ENCODE measurements around the gene SRL. TPM values are rescaled to one million over a fixed set of nuclear protein-coding genes. Genes with fewer than 3 reads are reported as not detected.

SRL gene
- total and polyA plus RNA-seq, 4 donors, result 0.30 to 2.9 (median 1.2) TPM

DNA sequence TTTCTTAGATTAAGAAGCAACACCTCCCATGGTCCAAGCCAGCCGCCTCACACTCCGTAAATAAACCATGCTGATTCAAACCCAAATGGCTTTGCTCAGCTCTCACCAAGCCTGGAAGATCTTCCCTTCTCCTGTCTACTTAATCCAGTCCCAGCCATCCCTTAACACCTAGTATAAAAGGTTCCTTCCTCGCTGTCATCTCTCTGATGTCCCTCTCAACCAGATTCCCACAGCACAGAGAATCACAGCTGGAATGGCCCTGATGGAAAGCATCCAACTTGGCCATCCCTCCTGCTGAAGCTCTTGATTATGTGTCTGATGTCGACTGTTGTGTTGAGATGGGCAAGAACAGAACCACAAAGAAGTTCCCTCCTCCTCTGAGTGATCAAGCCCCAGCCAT, 75.1 kb downstream of the SRL start:
- no peak overlapping the region for H3K9ac ChIP-seq (ENCODE audit: insufficient read depth in 1 of 2, low read length in 2 of 2)
- ATAC-seq (ENCODE audit: insufficient read depth, low FRiP score) (no peak), DNase-seq (peak; percentile 86 to 95 (median 90))
- peaks cover 0 to 6% (median 1%) of the 10 kb centered on the region in 5 donors for H3K4me1 ChIP-seq (ENCODE audit: control insufficient read depth in 5 of 5, insufficient read depth in 5 of 5, low read length in 5 of 5)
- WGBS, 2 donors, result 83 to 89% methylated on average over 4 of the region's 4 CpGs
- H3K27ac ChIP-seq (ENCODE audit: low read depth in 1 of 2, low read length in 1 of 2), result no peak overlapping the region
- no peaks in the 10 kb centered on the region for H3K9me3 ChIP-seq (ENCODE audit: control insufficient read depth in 4 of 4, insufficient read depth in 3 of 4, low read length in 3 of 4)
- no peak for TF ChIP-seq CTCF (IDR thresholded peaks at IDR 0.05; ENCODE audit: control extremely low read depth, extremely low read depth)
- H3K36me3 ChIP-seq (ENCODE audit: control insufficient read depth in 4 of 4, insufficient read depth in 4 of 4, low read length in 4 of 4), result no peaks in the 10 kb centered on the region
- no peaks in the 10 kb centered on the region for H3K27me3 ChIP-seq (ENCODE audit: control insufficient read depth in 3 of 3, insufficient read depth in 3 of 3, low read length in 2 of 3)
- H3K4me3 ChIP-seq, result no peak overlapping the region

- WGBS, 2 donors, result 77 to 78% methylated on average over 7 of the region's 7 CpGs
- ATAC-seq (ENCODE audit: insufficient read depth, low FRiP score), result no peak
Observed at GRCh38 chr16:4160658-4161430, 81.0 kb downstream of the SRL start.

DNA sequence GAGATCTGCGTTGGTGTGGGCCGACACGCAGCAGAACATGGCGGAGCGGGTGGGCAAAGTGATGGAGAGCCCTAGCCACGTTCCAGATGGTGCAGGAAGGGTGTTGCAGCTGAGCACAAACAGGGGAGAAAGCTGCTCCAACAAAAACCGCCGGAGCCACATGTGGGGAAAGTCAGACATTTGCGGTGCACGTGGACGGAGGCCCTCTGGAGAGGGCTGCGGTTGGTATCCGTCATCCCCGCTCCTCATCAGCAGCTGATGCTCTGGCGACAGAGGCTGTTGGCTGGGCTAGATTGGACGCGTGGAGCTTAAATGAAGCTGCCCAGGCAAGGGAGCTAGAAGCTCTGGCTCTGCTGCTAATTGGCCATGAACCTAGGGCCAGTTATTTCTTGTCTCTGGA, 82.2 kb downstream of the SRL start:
- peak in 1 of 3 donors; percentile 14 for DNase-seq
- no peaks in the 10 kb centered on the region for H3K4me1 ChIP-seq (ENCODE audit: control insufficient read depth in 5 of 5, insufficient read depth in 5 of 5, low read length in 5 of 5)
- WGBS, 2 donors, result 93 to 98% methylated on average over 17 of the region's 17 CpGs

More at GRCh38 chr16:4160658-4161430, 81.0 kb downstream of the SRL start:
- Histone ChIP-seq H3K9ac (ENCODE audit: insufficient read depth in 1 of 2, low read length in 2 of 2) (no peak overlapping the region), H3K27ac (ENCODE audit: low read depth in 1 of 2, low read length in 1 of 2) (no peak overlapping the region), H3K27me3 (ENCODE audit: control insufficient read depth in 3 of 3, insufficient read depth in 3 of 3, low read length in 2 of 3) (no peaks in the 10 kb centered on the region), H3K4me3 (no peak overlapping the region), H3K9me3 (ENCODE audit: control insufficient read depth in 4 of 4, insufficient read depth in 3 of 4, low read length in 3 of 4) (no peaks in the 10 kb centered on the region), H3K36me3 (ENCODE audit: control insufficient read depth in 4 of 4, insufficient read depth in 4 of 4, low read length in 4 of 4) (no peaks in the 10 kb centered on the region), H3K4me1 (ENCODE audit: control insufficient read depth in 5 of 5, insufficient read depth in 5 of 5, low read length in 5 of 5) (no peaks in the 10 kb centered on the region)
- DNase-seq, result no peak
- TF ChIP-seq CTCF (IDR thresholded peaks at IDR 0.05; ENCODE audit: control extremely low read depth, extremely low read depth), result no peak

More for the DNA sequence above, 82.2 kb downstream of the SRL start:
- no peak for TF ChIP-seq CTCF (IDR thresholded peaks at IDR 0.05; ENCODE audit: control extremely low read depth, extremely low read depth)
- ATAC-seq (ENCODE audit: insufficient read depth, low FRiP score), result no peak
- Histone ChIP-seq H3K9me3 (ENCODE audit: control insufficient read depth in 4 of 4, insufficient read depth in 3 of 4, low read length in 3 of 4) (peaks cover 0 to under 1% (median 0%) of the 10 kb centered on the region in 4 donors), H3K27me3 (ENCODE audit: control insufficient read depth in 3 of 3, insufficient read depth in 3 of 3, low read length in 2 of 3) (no peaks in the 10 kb centered on the region), H3K27ac (ENCODE audit: low read depth in 1 of 2, low read length in 1 of 2) (no peak overlapping the region), H3K36me3 (ENCODE audit: control insufficient read depth in 4 of 4, insufficient read depth in 4 of 4, low read length in 4 of 4) (no peaks in the 10 kb centered on the region), H3K9ac (ENCODE audit: insufficient read depth in 1 of 2, low read length in 2 of 2) (no peak overlapping the region), H3K4me3 (no peak overlapping the region)
